ENCODE results near the gene SCO2.

- TF ChIP-seq CTCF (IDR thresholded peaks at IDR 0.05; ENCODE audit: low read length) (no peak), EZH2 (IDR thresholded peaks at IDR 0.05; ENCODE audit: borderline replicate concordance, low read length) (no peak)
Measured at GRCh38 chr22:50553310-50553709, 27.9 kb upstream of the SCO2 start.

All from OCI-LY1 (cell line).